CD1c-positive myeloid dendritic cell (primary cell): ENCODE results near the gene DDR2.

Source experiments
- DNase-seq: peaks from one replicate; pipeline ENCODE4 v3.0.0-alpha.2; 2016; ENCODE audit errors: extremely low spot score

DDR2 gene

DNA sequence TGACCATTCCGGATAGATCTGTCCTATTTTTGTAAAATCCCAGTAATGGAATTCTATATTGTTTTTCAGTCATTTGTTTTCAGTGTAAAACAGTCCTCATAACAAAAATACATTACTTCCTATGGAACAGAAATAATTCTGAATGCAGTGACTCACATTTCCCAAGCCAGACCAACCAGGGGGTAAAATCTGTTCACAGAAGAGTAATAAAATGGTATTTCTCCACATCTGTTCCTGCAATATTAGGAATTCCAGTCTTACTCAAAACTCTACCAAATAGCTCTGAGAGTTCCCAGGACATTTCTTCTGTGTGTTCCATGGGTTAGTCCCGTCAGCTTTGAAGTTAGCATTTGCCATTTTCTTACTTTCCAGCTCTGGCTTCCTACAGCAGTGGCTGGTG, 2.6 kb upstream of the DDR2 start:
- DNase-seq: no peak

DNA sequence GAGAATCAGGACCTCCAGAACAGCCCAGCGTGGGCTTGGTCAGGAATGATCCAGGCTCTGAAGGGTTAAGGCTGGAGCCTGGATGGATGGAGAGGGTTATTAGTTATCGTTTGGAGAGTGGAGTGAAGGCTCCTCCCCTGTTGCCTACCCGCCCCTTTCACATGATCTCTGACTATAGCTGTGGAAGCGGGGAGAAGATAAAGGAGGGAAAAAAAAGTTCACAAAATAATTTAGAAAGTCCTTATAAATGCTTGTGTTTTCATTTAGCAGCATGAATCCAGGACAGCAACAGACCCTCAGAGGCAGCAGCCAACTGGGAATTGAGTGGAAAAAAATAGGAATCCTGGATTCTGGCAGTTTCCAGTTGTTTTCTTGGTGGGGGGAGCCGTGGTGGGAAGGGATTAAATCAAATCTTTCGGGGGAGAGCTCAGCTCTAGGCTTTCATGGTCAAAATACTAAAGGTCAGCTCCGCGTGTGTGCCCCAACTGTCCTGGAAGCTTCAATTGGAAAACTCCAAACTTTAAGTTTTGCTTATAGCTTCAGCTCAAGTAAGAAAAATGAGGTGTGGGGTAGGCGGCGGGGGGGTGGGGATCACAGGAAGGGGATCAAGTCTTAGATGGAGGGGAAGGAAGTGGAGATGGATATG, 595 bp upstream of the DDR2 start:
- DNase-seq: no peak

DNA sequence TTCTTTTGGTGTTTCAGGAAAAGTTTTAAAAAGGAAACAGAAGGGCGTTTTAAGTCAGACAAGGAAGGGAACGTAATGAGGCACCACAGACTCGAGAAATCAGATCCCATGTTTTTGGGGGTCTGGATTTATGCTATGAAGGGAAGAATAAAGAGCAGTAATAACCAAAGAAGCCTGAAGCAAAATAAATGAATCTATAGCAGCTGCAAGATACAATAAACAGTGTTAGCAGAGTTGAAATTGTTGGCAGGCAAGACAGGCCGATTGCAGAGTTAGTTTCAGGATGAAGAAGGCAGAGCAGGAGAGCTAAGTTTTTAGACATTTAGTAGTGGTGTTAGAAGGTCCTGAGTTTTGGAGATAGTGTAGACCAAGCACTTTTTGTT, 425 bp downstream of the DDR2 start:
- DNase-seq: no peak

DNA sequence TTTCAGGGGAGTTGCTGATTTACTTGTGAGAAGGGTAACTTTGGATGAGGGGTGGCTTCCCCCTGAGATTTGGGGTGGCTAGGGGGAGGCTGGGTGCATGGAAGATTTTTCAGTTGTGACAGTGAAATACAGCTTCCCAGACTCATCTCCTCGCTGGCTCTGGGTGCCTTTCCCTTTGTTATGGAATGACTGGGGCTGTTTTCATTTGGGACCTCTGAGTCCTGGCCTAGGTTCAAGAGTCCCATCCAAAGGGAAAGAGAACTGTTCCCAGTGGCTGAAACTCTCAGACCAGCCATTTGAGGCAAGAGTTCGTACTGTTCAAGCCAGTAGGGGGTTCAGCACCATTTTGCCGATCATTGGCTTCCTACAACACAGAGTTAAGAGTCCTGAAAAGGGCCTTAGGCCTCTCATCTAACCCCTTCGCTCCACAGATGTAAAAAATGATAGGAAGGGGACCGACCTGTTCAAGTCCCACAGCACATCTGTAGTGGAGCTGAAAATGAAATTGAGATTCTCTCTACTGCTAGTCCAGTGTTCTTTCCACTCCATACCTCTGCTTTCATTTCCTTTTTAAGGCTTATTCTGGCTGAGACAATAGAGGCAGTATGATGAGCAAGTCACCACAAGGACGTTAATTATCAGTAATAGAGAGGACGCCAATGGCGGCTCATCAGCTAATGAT, 958 bp downstream of the DDR2 start:
- DNase-seq: no peak

DNA sequence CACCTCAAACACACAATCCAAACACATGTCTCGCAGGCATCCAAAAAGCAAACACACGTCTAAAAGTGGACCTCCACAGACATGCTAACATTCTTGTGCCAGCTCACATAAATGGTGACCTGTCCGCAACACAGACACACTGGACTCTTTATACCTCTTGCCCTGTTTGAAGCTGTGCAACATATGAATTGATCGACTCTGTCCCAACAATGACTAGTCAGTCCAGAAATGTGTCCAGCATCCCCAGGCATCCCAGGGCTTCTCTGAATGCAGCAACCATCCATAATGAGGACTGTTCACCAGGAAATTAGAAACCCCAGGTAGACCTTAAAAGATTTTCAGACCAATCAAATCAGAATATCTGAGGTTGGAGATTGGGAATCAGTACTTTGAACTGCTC, 3.2 kb downstream of the DDR2 start:
- DNase-seq: no peak

DNA sequence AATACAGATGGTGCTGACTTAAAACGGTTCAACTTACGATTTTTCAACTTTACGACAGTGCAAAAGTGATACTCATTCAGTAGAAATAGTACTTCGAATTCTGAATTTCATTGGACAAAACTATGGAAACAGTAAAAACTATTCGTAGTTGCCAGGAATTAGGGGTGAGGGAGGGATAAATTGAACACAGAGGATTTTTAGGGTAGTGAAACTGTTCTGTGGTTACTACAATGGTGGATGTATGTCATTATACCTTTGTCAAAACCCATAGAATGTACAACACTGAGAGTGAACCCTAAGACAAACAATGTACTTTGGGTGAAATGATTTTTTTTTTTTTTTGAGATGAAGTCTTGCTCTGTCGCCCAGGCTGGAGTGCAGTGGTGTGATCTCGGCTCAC, 7.5 kb downstream of the DDR2 start:
- DNase-seq: no peak

DNA sequence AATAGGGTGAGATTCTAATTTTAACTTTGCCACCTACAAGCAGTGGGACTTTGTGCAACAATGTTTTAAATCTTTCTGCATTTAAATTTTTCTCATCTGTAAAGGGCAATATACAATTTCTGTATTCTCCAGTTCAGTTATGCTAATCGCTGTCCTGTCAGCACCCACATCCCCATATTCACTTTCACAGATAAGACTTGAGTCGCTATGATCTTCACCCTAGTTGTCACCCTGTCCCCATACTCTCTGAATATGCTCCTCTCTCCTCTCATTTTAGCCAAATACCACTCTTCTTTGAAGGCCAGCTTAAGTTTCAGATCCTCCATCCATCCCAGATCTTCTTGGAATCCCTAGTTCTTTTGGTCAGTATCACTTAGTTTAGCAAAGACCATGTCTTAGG, 8.8 kb downstream of the DDR2 start:
- DNase-seq: no peak

DNA sequence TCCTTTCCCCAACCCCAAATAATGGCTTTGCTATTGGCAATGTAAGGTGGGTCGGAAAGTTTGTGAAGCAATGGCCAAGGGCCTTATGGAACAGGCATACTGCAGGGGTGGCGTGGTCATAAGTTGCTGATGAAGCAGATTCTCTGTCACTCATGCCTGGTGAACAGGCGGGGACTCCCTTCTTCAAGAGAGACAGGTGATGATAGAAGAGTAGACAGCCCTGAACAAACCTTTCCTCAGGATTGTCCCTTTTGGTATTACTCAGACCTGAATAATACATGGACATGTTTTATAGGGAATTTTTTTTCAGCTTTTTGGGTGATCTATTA, 12.7 kb downstream of the DDR2 start:
- no peak for DNase-seq

DNA sequence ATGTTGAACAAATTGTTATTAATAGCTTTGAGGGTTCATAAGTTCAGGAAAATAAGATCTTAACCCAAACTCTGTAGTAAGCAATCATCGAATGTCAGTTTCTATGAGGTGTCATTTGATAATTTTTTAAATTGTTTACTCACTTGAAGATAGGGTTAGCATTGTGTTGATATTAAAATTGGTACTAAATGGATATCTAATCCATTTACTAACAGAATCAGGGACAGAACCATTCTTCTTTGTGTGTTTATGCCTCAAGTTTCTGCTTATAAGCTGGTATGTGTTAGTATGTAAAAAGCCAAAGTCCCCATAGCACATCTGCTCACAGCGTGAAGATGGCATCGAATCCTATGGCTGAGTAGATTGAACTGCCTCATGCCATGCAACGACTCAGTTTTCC, 13.4 kb downstream of the DDR2 start:
- no peak for DNase-seq

DNA sequence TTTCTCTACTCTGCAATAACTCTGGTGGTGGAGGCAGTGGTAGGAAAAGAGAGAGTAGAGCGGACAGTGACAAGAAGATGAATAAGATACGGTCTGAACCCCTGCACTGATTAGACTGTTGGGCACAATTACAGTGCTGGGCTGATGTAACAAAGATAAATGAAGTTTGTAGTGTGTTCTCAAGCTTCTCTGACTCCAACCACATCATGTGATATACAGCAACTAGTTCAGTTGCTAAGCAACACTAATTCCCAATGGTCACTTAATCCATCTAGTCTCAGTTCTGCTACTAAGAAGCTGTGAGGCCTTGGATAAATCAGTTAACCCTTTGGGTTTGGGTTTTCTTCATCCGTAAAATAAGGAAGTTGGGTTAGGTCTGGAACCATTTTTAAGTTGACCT, 17.3 kb downstream of the DDR2 start:
- DNase-seq: no peak

DNA sequence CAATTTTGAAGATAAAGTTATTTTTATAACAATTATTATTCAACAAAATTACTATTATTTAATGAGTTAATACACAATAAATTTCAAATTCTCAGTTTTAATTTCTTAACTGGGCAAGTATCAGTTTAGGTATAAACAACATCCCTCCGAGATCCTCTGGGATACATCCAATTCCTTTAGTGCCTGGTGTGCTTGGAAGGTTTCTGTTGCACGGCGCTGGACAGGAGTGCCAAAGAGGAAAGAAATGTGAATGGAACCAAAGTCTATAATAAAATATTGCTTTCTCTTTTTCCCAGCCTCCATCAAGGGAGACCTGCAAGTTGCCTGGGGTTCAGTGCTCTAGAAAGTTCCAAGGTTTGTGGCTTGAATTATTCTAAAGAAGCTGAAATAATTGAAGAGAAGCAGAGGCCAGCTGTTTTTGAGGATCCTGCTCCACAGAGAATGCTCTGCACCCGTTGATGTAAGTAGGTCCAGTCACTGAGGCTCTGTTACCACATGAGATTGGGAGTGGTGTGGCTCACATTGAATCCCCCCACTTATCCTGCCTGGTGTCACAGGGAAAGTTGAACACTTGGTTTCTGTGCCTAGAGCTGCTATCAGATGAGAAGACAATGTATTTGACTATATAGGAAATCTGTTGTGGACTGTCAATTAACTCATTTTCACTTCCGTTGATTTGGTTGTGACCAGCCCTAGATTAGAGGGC, 22.8 kb downstream of the DDR2 start:
- no peak for DNase-seq

DNA sequence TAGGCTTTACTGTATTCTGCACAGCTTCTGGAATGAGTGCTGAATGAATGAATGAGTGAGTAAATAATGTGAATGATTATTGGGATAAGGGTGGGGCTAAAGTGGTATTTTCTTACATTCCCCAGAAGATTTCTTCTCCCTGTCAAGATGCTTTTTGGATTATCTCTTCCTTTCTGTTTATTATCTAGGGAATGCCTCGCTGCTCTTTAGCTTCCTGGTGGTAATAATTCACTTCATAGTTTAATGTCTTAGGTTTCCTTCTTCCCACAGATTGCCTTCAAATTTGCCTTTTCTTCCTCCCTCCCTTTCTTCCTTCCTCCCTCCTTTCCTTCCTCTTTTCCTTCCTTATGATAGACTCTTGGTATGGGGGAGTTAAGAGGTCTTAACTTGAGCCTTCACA, 24.0 kb downstream of the DDR2 start:
- no peak for DNase-seq

DNA sequence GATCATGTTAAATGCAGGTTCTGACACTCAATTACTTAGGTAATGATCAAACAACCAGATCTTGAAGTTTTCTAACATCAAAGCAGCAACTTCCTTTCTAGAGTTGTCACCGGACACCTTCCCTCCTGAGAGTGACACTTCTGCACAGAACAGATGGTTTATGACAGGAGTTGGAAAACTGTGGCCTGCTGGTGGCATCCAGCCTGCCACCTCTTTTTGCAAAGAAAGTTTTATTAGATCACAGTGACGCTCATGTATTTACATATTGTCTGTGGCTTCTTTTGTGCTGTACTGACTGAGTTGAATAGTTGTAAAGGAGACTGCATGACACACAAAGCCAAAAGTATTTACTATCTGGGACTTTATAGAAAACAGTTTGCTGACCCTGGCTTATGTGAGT, 28.3 kb downstream of the DDR2 start:
- DNase-seq: no peak

DNA sequence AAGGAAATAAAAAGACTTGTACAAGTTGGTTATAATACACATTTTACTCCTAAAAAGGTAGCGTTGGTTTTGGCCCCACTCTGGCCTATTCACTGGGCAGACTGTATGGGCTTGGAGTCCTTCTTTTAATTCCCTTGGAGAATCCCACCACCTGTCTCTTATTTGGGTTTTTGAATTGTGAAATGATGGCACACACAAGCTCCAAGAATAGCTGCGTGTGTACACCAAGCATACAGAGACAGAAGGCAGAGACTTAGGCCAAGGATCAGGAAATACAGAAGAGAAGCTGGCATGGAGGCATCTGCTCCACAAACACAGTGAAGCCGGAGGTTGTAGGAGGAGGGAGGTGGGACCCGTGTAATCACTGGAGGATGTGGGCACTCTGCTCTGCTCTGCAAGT, 29.1 kb downstream of the DDR2 start:
- no peak for DNase-seq

DNA sequence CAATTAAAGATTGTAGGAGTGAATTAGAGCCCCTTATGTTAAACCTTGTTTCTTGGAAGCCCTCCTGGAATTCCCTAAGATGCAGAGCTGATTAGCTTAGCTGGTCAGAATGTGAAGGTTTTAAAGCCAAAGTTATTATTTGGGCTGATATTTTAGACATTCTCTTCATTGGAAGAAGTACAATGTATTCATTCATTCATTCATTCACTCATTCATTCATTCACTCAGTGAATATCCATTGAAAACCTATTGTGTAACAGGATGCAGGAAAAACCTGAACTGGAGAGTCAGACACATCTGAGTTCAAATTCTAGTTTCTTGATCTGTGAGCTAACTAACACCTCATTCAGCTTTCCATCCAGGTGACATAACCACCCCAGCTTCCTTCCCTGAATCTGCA, 29.7 kb downstream of the DDR2 start:
- no peak for DNase-seq

DNA sequence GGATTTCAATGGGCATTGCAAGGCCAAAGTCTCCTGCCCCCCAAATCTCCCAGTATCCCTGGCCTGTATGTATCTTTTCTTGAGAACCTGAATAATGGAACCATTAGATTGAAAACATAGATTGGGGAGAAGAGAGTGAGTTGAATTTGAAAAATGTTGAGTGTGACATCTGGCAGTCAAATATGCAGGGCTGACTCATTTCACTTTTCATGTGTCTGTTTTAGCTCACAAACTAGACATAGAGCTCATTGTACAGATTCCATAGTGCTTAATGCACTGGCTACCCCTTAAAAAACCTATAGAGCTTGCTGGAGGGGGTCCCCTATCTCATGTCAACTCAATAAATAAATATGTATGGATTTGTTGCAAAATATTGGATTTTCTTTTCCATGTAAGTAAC, 30.8 kb downstream of the DDR2 start:
- no peak for DNase-seq

DNA sequence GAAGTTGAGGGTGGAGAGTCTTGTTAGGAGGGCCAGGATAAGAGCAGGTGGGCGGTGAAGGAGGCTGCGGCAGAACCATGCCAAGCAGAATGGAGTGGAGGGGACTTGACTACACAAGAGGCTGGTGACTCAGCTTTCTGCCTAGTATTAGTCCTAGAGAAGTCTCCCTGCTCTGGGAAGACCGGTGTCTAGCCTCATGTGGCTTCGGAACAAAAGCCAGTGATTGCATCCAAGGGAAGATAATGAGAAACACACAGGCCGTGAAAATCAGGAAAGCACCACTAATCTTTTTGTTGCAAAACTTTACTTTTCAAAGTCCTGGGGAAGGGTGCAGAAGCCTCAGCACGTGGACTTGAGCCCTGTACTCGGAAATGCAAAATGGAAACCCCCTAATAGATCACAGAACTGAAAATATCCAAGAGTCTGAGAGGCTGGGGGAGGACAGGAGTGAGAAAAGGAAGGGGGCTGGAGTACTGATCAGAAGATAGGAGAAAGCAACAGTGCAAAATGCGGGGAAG, 31.4 kb downstream of the DDR2 start:
- DNase-seq: no peak

DNA sequence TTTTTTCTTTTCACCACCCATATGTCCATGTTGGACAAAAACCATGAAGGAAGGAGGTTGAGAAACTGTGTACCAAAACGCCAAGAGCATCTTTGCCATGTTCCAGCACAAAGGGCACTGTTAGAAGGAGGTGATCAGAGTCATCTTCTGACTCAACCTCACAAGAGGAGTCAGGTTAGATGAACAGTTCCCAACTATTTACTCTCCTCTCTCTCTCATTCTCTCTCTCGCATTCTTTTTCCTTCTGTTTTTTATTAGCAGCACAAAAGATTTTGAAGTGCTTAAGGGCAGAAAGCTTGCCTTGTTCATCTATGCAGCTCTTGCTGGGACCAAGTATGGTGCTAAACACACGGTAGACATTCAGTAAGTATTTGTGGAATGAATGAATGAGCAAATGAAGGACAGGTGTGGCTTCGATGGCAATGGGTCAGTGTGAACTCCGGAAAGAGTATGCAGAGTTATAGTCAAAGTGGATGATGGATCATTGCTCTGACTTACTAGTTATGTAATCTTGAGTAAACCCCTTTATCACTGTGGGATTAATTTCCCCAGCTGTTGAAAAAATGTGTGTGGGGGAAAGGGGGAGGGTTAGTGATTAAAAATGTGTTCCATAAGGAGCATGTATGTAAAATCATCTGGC, 33.9 kb downstream of the DDR2 start:
- no peak for DNase-seq

DNA sequence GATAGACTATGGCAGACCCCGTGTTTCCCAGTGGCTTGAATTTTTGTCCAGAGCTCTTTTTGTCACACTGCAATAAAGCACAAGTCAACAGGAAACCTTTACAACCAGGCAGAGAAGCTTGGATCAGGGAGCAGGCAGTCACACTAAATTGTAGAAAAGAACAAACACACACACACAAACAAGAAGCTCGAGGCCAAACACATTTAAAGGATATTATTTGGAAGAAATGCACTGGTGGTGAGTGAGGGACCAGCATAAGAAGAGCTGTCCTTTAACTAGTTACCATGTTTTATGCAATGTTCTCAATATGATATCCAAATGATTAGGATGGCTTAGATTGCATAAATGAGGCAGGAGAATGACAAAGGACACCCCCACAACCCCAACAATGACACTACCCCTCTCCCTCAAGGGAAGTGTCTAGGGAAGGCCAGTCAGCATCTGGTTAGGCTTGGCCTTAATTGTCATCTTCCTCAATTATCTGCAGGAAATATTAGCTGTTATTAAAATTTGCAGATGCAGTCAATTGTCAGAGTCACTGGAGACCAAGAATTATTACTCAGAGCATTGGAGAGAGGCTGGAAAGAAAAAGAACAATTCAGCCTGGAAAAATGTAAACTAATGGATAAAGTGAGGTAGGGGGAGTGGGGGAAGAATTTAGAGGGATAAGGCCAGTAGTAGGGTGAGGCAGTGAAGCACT, 35.3 kb downstream of the DDR2 start:
- DNase-seq: no peak

DNA sequence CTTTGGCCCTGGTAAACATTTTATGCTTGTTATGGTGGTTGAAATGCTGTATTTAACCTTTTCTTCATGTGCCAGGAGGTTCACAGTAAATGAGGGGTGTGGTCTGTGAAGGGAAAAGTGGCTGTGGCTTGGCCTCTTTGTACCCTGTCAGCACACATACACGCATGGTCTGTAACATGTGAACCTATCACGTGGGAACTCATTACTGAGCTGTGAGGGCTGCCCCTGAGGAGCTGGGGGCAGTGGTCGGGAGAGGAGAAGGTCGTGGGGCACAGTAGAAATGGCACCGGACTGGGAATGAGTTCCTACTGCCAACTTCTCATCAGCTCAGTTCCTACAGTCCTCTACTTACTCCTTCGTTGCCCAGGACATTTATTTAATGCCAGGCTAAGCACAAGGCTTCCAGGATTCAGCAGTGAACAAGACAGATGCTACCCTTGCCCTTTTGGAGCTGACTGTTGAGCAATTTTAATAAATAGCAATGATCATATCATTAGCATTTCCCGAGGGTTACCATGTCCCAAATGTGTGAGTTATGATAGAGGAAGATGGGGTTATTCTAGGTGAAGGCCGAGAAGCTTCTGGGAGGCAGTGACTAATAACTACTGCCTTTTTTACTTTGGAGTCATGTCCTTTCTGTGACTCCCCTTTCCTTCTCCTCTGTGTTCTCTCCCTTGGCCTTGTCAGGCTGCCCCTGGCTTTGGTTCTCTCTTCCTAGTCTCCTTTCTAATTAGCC, 38.8 kb downstream of the DDR2 start:
- DNase-seq: no peak

DNA sequence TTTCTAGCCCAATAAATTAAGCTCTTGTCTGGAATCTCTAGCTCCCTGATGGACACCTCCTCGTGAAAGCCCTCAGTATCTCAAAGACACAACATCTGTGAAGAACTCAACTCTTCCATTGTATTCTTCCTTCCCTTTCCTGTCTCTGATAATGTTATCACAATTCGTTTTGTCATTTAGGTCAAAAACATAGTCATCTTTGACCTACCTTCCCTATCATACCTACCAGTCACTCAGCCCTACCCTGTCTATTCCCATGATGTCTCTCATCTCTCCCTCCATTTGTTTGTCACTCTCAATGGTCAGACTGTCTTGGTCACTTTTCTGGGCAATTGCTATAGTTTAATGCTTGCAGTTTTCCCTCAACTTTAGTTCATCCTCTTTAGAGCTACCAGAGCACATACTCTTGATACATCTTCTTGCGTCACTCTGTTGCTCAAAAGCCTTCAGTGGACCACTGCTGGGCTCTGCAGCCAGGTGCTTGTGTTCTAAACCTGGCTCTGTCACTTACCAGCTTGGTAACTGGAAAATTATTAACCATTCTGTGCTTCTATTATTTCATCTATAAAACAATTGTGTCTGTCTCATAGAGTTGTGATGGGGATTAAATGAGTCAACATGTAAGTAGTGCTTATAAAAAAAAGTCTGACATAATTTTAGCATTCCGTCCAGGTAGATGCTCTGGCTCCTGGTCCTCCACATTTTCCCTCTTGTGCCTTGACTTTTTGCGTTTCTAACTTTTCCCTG, 39.6 kb downstream of the DDR2 start:
- no peak for DNase-seq
